HG03095 (cell line): ENCODE results near the gene CREBRF.
"Not testable (repeated sequence)": the region's sequence is repeated elsewhere in the genome, so short reads cannot be mapped to it uniquely, and the experiment has no call there.

Source experiments
- ATAC-seq: cut with Tn5 transposase; IDR thresholded peaks from one replicate; pipeline ENCODE4 v1.9.1; 2021; ENCODE audit warnings: moderate library complexity; ENCODE audit not compliant: unreplicated experiment

Gene CREBRF

GRCh38 chr5:173148354-173148753, 92.2 kb downstream of the CREBRF start:
- ATAC-seq = no peak

DNA sequence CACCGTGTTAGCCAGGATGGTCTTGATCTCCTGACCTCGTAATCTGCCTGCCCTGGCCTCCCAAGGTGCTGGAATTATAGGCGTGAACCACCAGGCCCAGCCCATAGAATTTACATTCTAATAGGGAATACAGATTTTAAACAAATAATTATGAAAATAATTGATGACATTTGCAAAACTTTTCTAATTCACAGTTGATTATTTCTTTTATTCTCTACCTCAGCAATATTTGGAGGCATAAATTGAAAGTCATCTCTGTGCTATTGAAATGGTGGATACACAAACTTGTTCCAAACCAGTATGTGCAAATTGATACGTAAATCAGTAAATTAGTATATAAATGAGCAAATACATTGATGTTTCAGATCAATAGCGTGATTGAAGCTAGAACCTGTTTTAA, 96.4 kb downstream of the CREBRF start:
- ATAC-seq = no peak

DNA sequence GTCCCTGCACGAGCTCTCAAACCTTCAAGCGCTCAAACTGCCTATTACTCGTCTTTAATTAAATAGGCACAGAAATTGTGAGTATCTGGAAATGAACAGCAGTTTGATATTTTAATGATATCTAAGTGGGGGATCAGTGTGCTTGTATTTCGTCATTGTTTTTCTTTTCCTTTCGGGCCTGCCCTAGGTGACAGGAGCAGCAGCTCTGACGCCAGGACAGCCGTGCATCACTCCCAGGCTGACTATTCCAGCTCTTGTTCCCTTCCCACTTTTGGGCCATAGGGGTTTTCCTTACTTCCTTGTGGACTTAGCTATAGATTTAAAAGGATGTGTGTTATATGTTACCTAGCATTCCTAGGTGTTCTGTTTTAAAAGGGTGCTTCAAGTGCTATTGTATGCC, 97.7 kb downstream of the CREBRF start:
- ATAC-seq = no peak

DNA sequence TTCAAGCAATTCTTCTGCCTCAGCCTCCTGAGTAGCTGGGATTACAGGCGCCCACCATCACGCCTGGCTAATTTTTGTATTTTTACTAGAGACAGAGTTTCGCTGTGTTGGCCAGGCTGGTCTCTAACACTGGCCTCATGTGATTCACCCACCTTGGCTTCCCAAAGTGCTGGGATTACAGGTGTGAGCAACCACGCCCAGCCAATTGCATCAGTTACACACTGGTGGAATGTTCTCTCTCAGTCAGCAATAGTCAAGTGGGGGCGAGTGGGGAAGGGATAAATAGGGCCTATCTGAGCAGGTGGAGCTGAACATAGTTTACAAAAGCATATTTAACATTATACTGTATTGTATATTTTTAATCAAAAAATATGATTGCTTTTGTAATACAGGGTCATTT, 98.5 kb downstream of the CREBRF start:
- not testable (repeated sequence) for ATAC-seq

GRCh38 chr5:173155912-173156311, 99.8 kb downstream of the CREBRF start:
- ATAC-seq = no peak

DNA sequence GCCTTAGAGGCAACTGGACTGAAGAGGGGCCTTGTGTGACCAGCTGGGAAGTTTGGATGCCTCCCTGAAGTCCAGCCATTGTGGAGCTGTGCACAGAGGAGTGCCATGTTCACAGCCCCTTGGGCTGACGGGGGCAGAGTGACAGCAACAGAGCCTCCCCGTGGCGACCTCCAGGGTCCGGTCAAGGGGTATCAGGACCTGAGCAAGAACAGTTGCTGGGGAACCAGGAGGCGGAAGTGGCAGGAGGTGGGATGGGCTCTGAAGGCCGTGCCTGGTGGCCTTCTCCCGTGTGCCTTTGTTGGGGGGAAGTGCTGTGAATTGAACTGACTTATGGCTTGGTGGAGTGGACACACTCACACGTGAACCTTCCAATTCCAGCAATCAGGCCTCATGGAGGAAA, 102.2 kb downstream of the CREBRF start:
- no peak for ATAC-seq

- ATAC-seq = no peak
Observed at GRCh38 chr5:173159256-173159655, 103.1 kb downstream of the CREBRF start.

DNA sequence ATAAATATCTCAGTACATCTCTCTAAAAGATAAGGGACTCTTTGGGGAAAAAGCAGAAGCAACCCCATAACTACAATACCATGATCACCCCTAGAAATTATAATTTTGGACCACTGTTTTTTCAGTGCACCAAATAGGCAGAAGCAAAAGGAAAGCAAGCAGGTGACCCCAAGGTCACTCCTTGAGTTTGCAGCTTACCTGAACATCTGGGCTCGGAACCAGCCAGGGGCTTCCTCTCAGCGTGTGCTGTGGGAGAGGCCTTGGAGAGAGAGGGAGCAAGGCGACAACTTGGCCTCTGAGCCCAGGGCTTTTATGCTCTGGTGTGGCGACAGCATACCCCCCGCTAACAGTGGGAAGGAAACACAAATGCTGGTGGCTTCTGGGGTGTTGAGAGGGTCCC, 105.0 kb downstream of the CREBRF start:
- ATAC-seq = no peak

- no peak for ATAC-seq
Observed at GRCh38 chr5:173163219-173163618, 107.1 kb downstream of the CREBRF start.

GRCh38 chr5:173165177-173166016, 109.2 kb downstream of the CREBRF start:
- ATAC-seq = no peak

DNA sequence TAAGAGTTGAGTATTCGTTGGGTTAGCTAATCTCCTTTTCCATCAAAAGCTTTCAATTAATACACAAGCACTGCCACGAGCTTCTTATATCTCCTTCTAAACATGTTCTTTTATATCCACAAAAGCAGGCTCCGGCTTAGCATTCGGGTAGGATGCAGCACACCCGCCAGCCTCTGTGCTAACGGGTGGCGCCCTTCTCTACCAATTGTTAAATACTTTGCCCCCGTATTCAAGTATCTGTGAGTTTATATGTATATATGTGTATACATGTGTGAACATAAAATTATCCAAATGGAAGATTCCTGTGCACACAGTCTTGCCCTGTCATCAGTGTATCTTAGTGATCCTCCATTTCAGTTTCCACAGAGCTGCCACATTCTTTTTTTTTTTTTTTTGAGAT, 116.0 kb downstream of the CREBRF start:
- no peak for ATAC-seq

DNA sequence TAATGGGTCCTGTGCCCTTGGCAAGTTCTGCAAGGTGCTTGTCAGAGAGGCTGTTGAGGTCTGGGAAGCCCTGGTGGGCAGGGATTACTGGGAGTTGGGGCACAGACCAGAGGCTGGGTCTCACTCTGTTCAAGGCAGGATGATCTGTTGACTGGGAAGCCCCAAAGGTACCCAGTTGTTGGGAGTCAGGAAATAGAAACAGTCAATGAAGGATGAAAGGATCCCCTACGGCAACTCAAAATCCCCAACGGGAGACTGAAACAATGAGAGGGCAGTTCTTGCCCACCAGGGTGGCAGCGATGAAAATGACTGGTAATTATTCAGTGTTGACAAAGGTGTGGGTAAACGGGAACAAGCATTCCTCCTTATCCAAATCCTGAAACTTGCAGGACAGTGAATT, 119.4 kb downstream of the CREBRF start:
- ATAC-seq = no peak

- no peak for ATAC-seq
Observed at GRCh38 chr5:173178369-173178910, 122.3 kb downstream of the CREBRF start.

DNA sequence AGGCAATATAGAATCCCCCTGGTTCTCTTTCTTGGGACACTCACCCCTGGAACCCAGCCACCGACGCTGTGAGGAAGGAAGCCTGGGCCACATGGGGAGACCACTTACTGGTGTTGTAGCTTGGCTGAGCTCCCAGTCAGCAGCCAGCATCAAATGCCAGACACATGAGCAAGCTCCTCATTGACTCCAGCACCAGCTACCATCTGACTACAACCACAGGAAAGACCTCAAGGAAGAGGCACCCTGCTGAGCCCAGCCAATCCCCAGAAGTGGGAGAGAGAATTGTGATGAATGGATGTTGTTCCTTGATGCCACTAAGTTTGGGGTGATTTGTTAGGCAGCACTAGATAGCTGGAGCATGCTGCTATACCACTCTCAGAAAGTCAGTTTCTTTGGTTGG, 124.2 kb downstream of the CREBRF start:
- no peak for ATAC-seq

DNA sequence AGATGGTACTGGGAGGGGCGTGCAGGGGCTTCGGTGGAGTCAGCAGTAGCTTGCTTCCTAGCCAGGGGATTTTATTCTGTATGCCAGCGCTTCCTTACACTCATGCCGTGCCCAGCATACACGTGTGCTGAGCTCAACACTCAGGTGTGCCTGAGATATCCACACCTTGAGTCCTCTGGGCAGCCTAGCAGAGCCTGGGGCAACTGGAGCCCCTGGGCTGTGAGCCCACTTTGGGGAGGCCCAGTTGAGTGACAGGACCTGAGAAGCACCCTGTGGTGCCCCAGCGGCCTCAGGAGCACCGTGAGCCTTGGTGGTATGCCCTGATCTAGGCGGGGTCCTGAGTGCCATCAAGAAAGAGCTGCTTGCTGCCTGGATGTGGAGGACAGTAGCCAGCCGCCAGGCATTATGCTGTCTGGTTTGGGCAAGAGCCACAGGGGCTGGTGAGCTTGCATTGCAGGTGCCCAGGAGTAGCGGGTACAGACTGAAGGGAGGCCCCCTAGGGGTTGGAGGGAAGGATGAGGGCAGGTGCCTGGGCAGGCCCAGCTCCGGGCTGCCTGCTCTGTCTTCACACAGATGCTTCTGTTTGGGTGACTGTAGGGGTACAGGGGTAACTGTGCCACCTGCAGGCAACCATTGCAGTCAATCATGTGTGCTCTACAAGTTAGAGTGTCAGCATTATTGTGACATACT, 131.0 kb downstream of the CREBRF start:
- ATAC-seq = no peak

DNA sequence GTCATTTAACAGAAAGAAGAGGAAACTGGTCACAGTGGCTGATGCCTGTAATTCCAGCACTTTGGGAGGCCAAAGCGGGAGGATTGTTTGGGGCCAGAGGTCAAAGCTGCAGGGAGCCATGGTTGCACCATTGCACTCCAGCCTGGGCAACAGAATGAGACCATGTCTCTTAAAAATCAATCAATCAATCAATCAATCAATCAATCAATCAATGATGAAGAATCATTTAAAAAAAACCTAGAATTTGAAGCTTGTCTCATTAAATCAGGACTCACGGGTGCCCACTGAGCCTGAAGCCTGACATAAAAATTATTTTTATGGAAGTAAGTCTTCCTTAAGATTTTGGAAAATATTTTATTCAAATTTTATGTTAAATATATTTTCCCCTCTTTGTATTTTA, 132.1 kb downstream of the CREBRF start:
- ATAC-seq = no peak
